ENCODE data around the gene LRRC7.

Gene LRRC7

GRCh38 chr1:70048336-70049094 lies 480.8 kb downstream of the LRRC7 start:
- no peak for DNase-seq

DNA sequence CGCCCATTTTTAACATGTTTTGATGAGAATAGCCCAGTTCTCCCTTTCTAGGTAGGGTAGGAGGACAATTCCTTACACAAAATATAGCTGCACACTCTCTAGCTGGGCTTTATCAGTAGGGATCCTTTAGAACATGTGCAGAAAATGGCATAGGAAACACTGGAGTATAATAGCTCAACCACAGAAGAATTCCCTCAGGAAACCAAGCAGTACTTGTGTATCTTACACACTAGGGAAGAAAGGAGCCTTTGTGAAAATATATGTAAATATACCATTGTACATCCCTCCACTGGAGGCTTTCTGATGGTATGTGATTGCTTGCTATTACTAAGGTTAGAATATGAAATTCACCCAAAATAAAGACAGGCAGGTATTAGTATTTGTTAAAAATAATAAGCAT lies 484.2 kb downstream of the LRRC7 start:
- DNase-seq: no peak

- no peak for DNase-seq
These were observed 489.8 kb downstream of the LRRC7 start for GRCh38 chr1:70057500-70057899.

DNA sequence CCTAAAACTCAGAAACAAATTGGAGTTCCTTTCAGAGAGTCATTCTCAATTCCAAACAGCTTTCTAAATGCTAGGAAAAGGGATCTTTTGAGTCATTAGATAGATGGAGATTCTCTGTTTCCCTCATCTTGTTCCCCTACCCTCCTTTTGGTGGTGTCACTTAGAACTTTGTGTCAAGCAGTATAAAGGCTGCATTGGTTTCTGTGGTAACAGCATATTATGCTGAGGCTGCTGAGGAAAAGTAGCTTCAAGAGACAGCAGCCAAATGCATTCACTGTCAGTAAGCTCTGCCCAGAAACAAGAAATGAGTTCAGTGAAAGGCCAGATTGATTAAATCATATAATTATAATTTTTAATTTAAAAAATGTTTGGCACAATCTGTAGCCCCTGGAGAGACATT lies 493.5 kb downstream of the LRRC7 start:
- DNase-seq: no peak

DNA sequence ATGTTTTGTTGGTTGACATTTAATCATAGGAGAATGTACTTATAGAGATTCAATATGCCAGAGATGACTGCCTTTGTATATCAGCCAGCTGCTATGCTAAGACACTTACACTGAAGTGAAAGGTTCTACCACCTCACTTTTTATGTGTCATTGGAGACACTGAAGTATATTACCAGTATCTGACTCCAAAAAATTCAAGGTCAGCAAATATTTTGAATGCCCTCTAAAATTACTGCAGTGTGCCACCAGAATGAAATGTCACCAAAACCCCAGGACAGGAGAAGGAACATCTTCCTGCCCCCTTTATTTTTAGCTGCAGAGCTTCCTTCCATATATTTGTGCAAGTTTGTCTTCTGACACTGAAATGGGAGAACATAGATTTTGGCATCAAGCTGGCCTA lies 496.1 kb downstream of the LRRC7 start:
- no peak for DNase-seq

- DNase-seq: no peak
These were observed 499.0 kb downstream of the LRRC7 start for GRCh38 chr1:70066711-70067110.

- DNase-seq: no peak
These were observed 503.9 kb downstream of the LRRC7 start for GRCh38 chr1:70071601-70072000.

GRCh38 chr1:70072231-70072751 lies 504.6 kb downstream of the LRRC7 start:
- no peak for DNase-seq

GRCh38 chr1:70075761-70076160 lies 508.0 kb downstream of the LRRC7 start:
- no peak for DNase-seq

DNA sequence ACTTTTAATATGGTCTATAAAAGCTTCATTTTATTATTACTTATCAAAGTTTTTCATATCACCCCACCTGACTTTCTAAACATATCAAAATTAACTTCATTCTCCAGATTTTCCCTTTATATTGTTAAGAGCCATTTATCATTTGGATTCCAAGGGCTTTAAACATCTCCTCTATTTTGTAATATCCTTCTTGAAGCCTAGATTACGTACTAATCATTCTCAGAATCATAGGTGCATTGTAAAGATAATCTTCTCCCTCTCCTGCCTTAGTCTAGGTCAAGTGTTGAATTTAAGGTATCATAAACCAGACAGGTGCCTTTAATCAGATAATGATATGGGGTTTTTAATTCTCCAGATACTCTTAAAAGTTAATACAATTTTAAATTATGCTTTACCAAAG lies 509.3 kb downstream of the LRRC7 start:
- DNase-seq: no peak

DNA sequence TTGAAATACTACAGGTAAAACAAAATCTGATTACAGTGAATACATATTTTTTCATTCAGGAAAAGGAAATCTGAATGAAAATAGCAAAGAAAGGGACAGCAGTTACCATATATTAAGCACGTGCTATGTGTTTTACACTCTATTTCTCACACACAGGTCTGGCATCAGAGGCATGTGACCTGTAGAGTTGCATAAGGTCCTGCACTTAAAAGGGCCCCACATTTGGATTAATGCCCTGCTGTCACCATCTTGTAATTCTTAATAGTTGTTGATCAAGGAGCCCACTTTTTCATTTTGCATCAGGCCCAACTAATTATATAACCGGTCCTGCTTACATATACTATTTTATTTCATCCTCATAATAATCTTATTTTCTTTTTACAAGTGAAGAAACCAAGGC lies 511.8 kb downstream of the LRRC7 start:
- no peak for DNase-seq

DNA sequence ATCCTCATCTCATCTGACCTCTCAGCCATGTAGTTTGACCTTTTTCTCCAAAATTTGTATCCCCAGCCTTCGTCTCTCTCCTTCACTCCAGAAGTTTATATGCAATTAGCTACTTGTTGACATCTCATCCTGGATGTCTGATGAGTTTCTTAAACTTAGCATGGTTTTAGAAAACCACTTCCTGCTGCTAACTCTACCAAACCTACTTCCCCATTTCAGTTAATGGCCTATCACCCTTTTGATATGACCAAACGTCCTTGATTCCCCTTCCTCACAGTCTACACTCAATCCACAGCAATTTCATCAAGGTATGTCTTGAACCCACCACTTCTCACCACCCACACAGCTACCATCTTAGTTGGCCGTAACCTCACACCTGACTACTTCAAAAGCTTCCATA lies 515.8 kb downstream of the LRRC7 start:
- DNase-seq: no peak

- DNase-seq: no peak
These were observed 516.7 kb downstream of the LRRC7 start for GRCh38 chr1:70084314-70084915.

- DNase-seq: no peak
These were observed 517.8 kb downstream of the LRRC7 start for GRCh38 chr1:70085521-70085920.

DNA sequence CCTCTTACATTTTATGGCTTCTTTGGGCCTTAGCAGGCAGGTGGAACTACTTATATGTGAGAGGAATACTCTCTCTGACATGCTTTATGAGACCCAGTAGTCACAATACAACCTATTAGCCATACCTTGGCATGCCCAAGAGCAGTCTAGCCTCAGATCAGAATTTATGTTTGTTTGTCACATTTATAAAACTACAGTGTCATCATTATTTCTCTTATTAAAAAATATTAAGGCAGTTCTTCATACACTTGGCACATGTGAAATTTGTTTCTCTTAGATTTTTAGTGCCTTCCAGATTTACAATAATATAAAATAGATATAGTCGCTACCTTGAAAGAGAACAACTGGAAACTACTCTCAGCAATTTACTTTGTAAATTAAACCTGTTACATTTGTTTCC lies 519.2 kb downstream of the LRRC7 start:
- DNase-seq: no peak

- no peak for DNase-seq
These were observed 522.4 kb downstream of the LRRC7 start for GRCh38 chr1:70090141-70090540.

DNA sequence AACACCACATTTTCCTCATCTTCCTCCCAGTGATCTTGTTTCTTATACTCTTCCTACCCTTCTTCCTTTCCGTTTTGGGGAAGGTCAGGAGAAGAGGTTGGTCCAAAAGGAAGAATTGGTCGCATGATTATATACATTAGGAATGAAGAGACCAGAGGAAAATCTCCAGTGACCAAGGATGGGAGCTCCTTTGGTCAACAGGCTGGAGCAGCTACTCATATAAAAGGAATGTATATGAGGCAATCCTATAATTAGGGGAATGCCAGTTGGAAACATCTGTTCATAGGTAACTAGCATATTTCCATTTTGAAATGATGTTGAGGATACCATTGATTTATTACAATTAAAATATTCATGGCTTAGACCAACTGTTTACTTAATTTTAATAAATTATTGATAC lies 523.2 kb downstream of the LRRC7 start:
- no peak for DNase-seq

- no peak for DNase-seq
These were observed 524.1 kb downstream of the LRRC7 start for GRCh38 chr1:70091811-70092210.

DNA sequence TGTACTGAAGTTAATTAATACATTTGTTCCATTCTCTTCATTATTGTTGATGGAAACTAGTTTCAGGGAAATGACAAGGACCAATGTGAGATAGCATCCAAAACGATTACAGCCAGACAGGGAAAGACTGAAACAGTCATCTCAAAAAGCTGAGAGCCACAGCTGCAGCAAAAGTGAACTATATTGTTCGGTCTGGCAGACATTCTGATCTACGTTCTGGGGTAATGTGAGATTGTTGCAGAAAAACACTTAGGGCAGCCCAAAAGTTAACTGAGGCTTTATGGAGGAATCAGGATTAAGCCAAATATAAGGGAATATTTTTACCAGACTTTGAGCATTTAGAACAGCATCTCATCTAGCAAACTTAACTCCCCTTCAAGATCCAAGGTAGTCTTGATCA lies 524.8 kb downstream of the LRRC7 start:
- DNase-seq: no peak

DNA sequence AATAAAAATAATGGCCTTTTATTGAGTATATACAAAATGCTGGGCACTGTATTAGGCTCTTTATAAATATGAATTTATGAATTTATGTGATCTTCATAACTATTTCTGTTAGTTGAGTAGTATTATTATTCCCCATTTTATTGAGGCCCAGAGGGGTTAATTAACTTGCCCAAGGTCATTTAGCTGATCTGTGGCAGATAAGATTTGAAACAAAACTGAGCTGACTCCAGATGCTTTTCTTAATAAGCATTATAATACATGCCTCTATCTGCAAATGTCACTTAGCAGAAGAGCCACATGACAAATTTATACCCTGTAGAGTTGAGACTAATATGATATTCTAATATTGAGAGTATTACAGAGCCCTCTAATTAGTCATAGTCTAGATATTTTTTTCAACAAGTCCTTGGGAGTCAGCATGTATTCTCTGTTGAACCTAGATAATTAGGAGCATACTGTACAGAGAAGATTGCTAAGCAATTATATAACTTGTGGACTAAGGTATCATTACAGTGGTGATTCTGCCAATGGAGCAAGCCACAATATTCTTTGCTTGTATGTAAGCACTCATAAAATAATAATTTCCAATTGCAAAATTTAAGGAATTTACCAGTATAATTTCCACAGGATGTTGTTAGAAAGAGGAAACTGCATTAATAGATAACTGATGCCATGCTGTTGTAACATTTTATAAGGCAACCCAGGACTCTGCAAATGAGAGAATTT lies 525.7 kb downstream of the LRRC7 start:
- DNase-seq: no peak

- DNase-seq: no peak
These were observed 533.5 kb downstream of the LRRC7 start for GRCh38 chr1:70101231-70101630.

DNA sequence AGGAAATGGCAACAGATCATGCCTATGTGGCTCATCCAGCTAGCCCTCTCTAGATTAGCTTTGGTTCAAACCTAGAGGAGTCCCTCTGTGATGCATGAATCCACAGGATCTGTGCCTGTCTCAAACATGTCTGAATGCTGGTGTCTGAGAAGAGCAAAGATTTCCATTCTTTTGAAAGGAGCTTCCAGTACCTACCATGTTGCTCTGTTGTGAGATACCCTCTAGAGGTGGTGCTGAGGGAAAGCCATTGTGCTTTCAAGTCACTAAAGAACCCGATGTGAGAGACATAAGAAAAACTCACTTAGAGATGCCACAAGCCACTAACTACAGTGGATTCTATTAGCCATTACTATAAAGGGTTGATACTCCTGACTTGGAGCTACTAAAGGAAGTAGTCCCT lies 534.1 kb downstream of the LRRC7 start:
- no peak for DNase-seq

DNA sequence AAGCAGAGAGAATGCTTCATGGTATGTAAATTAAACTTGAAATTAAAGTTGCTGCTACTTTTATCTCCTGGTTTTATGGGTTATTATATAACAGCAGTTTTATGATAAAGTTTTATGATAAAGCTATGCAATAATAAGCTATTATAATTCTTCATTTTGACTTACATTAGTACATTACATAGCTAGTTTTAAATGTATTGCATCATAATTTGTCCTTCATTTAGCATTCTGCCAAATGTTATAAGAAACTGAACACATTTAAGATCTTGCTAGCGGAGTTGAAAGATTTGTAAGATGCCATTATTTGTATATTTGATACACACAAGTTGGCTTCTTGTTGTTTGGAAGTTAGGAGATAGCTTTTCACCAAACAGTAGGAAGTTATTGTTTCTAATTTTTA lies 536.0 kb downstream of the LRRC7 start:
- no peak for DNase-seq

DNA sequence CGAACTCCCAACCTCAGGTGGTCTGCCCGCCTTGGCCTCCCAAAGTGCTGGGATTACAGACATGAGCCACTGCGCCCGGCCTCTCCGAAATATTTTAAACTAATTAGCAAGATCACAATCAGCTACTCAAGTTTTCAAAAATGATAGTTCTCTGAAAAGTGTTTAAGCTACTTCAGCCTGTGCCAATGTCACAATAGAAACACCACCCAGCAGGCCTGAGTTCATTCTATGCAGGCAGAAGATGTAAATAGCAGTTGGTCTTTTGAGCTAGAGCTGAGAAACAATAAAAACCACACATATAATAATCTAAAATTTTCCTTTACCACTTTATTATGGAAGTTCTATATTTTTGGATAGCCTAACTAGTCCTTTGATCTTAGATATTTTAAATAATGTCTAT lies 541.5 kb downstream of the LRRC7 start:
- no peak for DNase-seq
